Skin epidermis (tissue), 12 donors: Measurements from ENCODE around the gene IGF2R.

Experiments
- H3K27ac ChIP-seq, 21 experiments: fragments of 200-600 bp; sonication (generic) in 11 of 21; one replicate each; pipeline ENCODE4 v1.5.0; 2020; ENCODE audit warnings: mild to moderate bottlenecking in 3 of 21, inconsistent platforms in 2 of 21, moderate library complexity in 2 of 21
- H3K4me3 ChIP-seq, 7 experiments: fragments of 200-600 bp; sonication (generic) in 2 of 7; one replicate each; pipeline ENCODE4 v1.5.0; 2020; ENCODE audit warnings: inconsistent platforms in 2 of 7, mild to moderate bottlenecking in 2 of 7, moderate library complexity in 1 of 7

Gene IGF2R

GRCh38 chr6:160013987-160014868 lies 45.3 kb downstream of the IGF2R start:
- peak overlapping the region in 2 of 21 experiments; percentile 15 to 56 for H3K27ac ChIP-seq

GRCh38 chr6:160014869-160015182 lies 45.9 kb downstream of the IGF2R start:
- no peak overlapping the region for H3K4me3 ChIP-seq
- H3K27ac ChIP-seq = peak overlapping the region in 2 of 21 experiments; percentile 7 to 15

More at GRCh38 chr6:160013987-160014868, 45.3 kb downstream of the IGF2R start:
- H3K4me3 ChIP-seq = no peak overlapping the region

- Histone ChIP-seq H3K27ac (peak overlapping the region in 3 of 21 experiments; percentile 8 to 57 (median 8)), H3K4me3 (no peak overlapping the region)
Observed at GRCh38 chr6:160015778-160016684, 47.1 kb downstream of the IGF2R start.

- H3K27ac ChIP-seq = no peak overlapping the region
- no peak overlapping the region for H3K4me3 ChIP-seq
Observed at GRCh38 chr6:160022101-160022500, 53.2 kb downstream of the IGF2R start.

- H3K4me3 ChIP-seq = no peak overlapping the region
- no peak overlapping the region for H3K27ac ChIP-seq
Observed at GRCh38 chr6:160022793-160023192, 53.9 kb downstream of the IGF2R start.

DNA sequence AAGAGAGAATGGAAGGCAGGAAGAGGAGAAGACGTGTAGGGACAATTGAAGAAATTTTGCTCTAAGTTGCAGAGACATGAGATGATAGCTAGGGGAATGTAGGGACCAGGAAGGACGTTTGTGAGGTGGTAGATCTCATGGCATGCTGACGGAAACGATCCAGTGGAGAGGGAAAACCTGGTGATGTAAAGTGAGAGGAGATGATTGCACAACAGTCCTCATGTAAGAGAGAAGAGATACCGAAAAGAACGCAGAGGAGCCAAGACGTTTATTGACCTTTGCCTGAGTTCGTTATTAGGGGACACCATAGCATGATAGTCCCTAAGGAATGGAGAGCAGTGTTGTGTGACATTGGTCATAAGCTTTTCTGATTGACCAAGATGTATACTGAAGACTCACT lies 55.3 kb downstream of the IGF2R start:
- Histone ChIP-seq H3K27ac (no peak overlapping the region), H3K4me3 (no peak overlapping the region)

DNA sequence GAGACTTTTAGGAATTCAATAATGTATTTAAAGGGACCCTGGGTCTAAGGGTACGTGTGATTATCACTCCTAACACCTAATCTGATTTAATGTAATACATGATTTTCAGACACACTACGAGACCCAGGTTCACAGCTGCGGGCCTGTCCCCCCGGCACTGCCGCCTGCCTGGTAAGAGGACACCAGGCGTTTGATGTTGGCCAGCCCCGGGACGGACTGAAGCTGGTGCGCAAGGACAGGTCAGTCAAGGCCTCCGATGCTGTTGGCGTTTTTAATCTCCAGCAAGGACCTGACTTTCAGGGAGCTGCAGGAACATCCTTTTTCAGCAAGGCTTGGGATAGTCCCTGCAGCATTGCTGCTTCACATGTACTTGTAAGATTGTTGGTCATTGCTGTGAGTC lies 58.2 kb downstream of the IGF2R start:
- Histone ChIP-seq H3K4me3 (no peak overlapping the region), H3K27ac (no peak overlapping the region)

DNA sequence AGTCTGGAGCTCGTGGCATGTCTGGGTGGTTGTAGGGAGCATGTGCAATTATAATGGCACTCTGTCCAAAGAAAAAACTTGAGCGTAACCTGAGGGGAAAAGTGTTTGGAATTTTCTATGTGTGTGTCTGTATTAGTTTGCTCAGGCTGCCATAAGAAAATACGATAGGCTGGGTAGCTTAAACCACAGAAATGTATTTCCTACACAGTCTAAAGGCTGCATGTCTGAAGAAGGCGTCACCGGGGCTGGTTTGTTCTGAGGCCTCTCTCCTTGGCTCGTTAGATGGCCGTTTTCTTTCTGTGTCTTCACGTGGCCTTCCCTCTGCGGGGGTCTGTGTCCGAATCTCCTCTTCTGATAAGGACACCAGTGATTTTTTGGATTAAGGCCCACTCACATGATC lies 59.0 kb downstream of the IGF2R start:
- no peak overlapping the region for H3K4me3 ChIP-seq
- H3K27ac ChIP-seq = peak overlapping the region in 2 of 21 experiments; percentile 2 to 24

DNA sequence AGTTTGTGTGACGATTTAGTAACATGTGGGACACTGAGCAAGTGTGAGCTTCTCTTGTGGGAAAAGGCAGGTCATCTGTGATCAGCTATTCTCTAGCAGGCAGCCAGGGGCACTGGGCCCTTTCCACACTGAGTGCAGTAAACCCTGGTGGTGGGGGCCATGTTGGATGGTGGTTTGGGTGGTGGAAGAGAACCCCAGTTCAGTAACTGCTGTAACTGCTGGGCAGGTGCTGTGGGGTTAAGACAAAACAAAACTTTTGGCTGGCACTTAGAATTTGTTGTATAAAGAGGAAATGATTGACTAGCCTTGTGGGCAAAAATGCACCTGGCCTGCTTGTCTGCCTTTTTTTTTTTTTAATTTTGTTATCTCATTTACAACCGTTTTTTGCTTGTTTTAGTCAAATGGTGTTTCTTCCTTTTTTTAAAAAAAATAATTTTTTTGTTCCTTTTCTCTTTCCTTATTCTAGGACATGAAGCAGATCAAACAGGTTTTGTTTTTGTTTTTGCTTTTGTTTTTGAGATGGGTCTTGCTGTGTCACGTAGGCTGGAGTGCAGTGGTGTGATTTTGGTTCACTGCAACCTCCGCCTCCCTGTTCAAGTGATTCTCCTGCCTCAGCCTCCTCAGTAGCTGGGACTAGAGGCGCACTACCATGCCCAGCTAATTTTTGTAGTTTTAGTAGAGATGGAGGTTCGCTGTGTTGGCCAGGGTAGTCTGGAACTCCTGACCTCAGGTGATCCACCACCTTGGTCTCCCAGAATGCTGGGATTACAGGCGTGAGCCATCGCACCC lies 59.8 kb downstream of the IGF2R start:
- H3K4me3 ChIP-seq = no peak overlapping the region
- H3K27ac ChIP-seq = peak overlapping the region in 5 of 21 experiments; percentile 8 to 63 (median 23)

GRCh38 chr6:160029525-160029924 lies 60.6 kb downstream of the IGF2R start:
- Histone ChIP-seq H3K4me3 (no peak overlapping the region), H3K27ac (peak overlapping the region in 13 of 21 experiments; percentile 3 to 74 (median 47))

GRCh38 chr6:160030103-160030502 lies 61.2 kb downstream of the IGF2R start:
- Histone ChIP-seq H3K4me3 (no peak overlapping the region), H3K27ac (peak overlapping the region in 13 of 21 experiments; percentile 3 to 74 (median 50))

DNA sequence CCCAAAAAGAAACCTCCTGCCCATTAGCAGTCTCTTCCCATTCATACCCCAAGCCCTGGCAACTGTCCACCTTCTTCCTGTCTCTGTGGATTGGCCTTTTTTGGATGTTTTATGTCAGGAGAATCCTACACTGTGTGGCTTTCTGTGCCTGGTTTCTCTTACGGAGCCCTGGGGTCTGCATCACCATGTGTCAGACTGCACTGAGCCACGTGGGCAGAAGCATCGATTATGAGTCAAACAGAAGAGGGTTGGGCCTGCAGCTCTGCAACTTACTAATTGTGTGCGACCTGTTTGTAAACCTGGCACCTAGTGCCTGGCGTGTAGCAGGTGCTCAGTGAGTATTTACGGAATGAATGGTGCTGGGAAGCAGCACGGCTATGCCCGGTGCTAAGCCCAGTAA lies 62.6 kb downstream of the IGF2R start:
- Histone ChIP-seq H3K4me3 (no peak overlapping the region), H3K27ac (peak overlapping the region in 1 of 21 experiments; percentile 74)

DNA sequence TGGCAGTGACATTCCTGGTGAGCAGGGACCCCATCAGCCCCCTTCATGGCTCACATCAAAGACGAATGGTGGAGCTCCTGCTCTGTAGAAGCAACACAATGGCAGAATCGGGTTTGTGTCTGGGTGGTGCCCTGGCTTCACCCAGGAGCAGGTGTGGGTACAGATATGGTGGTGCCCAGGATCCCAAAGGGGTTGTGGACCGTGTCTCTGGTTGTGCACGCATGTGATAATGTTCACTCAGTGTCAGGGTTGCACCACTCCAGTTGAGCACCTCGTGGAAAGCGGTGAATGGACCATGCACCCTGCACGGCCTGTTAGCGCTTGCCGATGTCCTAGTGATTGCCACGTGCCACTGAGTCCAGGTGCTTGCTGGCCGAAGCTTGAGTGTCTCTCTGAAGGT lies 63.0 kb downstream of the IGF2R start:
- Histone ChIP-seq H3K27ac (peak overlapping the region in 1 of 21 experiments; percentile 74), H3K4me3 (no peak overlapping the region)

DNA sequence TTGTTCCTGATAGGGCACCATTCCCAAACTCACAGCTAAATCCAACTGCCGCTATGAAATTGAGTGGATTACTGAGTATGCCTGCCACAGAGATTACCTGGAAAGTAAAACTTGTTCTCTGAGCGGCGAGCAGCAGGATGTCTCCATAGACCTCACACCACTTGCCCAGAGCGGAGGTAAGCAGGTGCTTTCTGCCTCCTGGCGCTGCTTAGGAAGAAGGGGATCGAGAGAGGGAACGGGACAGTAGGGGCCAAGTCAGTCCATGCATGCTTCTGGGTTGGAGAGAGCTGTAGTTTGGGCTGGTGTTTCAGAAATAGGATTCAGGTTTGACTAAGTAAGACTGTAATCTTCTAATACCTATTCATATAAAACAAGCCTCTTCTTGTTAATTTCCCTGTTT lies 63.7 kb downstream of the IGF2R start:
- no peak overlapping the region for H3K4me3 ChIP-seq
- H3K27ac ChIP-seq = no peak overlapping the region

- Histone ChIP-seq H3K4me3 (no peak overlapping the region), H3K27ac (no peak overlapping the region)
Observed at GRCh38 chr6:160034036-160034930, 65.4 kb downstream of the IGF2R start.

GRCh38 chr6:160035241-160035640 lies 66.4 kb downstream of the IGF2R start:
- Histone ChIP-seq H3K27ac (peak overlapping the region in 5 of 21 experiments; percentile 67 to 85 (median 81)), H3K4me3 (no peak overlapping the region)

DNA sequence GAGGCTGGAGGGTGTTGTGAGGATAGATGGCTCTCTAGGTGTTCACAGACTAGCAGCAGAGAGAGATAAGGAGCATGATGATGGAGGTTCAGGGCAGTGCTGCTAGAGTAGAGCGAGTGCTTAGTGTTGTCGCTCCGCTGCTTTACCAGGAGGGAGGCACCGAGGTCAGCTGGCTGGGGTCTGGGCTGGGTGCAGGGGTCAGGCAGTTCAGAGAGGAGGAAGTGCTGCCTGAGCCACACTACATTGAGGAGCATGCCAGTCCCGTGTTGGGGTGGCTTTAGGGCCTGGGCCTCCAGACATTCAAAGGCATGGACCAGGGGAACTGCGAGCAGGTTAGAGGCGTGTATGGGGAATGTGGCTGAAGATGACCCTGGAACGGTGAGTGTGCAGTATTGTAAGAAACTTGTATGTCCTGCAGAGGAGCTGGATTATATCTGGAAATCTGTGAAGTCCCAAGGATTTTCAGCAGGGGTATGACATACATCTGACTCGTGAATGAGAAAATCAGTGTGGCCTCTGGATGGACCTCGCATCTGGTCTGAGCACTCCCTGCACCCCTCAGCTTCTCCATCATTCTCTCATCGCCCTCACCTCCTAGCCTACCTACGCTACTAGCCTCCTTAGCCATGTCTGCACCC lies 66.9 kb downstream of the IGF2R start:
- Histone ChIP-seq H3K27ac (peak overlapping the region in 16 of 21 experiments; percentile 2 to 85 (median 69)), H3K4me3 (no peak overlapping the region)

DNA sequence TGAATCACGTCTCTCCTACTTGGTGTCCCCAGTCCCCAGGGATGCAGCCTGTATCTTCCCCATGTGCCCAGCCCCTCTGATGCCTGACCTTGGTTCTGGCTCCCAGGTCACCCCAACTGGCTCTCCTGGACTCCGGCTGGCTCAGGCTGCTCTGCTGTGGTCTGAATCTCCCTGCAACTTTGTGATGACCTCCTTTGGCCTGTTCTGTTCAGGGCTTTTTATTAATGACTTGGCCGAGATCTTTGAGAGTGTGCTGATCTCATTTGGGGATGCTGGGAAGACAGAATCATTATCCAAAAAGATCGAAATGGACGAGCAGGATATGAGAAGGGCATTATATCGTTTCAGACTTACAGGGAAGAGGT lies 67.4 kb downstream of the IGF2R start:
- peak overlapping the region in 16 of 21 experiments; percentile 2 to 85 (median 69) for H3K27ac ChIP-seq
- no peak overlapping the region for H3K4me3 ChIP-seq
